NCI-H748 (cell line): ENCODE results near the gene EYS.
"Not testable (repeated sequence)": the region's sequence is repeated elsewhere in the genome, so short reads cannot be mapped to it uniquely, and the experiment has no call there.

Source experiments
- DNase-seq: peaks from one replicate; lab custom pipeline; 2025; ENCODE audit not compliant: unreplicated experiment; lab: John Stamatoyannopoulos, UW

The EYS gene

DNA sequence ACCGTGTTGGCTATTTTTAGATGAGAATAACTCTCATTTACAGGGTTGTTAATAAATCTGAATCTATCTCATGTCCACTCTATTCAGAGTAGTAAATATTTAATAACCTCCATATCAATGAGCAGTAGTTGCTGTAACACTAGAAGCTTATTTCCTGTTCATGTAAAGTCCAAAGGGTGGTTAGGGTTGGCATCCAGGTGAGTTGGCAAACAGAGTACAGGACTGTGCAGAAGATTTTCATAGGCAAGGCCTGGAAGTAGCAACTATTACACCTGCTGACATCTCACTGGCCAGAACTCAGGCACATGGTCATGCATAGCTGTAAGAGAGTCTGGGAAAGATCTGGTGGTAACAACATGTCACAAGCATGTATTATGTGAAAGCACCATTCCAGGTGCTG is 1923.9 kb downstream of the EYS start:
- peak; percentile 41 for DNase-seq

DNA sequence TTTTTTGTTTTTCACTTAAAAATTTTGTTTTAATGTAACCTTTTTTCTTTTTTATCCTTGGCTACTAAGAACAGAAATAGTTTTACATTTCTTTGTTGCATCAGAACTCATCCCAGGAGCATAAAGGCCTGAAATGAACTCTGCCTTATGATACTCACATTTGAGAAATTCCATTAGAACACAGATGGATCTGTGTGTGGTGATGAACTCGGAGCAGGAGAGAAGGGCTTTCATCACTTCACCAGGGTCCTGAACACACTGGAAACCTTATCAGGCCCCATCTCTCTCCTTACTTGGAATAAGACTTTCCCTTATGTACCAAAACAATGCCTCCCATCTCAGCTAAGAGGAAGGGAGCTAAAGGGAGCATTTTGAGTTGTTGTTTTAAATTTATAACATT is 1932.1 kb downstream of the EYS start:
- no peak for DNase-seq

DNA sequence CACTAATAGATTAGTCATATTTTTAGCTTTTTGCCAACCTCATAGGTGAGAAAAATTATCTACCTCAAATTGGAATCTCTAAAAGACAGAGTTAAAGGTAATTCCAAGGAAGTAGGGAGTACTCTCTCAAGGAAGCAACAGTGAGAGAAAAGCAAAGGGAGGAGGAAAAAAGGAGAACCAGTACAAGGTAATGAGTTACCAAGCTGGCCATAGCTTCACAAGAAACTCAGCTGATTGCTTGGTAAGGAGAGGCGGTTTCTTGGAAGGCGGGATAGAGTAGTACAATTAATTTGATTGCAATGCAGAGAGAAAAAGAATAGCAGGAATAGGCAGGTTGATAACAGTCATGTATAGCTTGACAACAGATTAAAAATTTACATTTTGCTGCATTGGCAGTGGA is 1933.8 kb downstream of the EYS start:
- DNase-seq = no peak

DNA sequence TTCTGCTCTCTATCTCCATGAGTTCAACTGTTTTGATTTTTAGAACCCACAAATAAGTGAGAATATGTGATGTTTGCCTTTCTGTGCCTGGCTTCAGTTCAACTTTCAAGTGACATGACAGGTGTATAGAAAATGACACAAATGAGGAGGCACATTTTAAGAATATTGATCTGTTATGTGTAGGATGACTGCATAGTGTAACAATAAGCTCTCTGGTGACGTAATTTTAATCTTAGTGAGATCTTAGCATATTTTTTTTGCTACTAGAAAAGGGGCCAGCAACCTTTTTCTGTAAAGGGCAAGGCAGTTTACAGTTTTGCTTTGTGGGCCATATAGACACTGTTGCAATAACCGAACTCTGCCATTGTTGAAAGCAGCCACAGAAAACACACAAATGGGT is 1941.2 kb downstream of the EYS start:
- DNase-seq = no peak

DNA sequence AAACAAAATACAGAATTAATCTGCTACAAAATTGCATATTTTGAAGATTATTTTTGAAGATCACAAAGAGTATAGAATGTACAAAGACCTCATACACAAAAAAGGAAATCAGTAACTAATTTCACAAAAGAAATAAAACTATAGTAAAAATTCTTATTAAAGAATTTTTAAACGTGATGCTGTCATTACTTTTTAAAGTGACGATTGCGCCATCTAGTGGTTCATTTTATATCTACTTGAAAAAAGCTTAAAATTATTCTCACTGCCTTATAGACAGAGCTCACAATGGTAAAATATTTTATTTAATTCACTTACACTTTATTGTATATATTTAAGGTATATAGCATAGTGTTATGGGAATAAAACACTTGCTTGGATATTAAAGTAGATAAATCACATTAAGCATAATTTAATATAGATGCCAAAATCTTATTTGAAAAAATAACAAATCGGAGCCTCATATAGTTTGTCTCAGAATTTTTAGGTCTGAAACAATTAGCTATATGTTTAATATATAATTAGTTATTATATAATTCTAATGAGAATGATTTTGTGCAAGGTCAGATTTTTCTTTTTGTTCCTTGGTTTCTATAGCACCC is 1942.6 kb downstream of the EYS start:
- peak; percentile 53 for DNase-seq

DNA sequence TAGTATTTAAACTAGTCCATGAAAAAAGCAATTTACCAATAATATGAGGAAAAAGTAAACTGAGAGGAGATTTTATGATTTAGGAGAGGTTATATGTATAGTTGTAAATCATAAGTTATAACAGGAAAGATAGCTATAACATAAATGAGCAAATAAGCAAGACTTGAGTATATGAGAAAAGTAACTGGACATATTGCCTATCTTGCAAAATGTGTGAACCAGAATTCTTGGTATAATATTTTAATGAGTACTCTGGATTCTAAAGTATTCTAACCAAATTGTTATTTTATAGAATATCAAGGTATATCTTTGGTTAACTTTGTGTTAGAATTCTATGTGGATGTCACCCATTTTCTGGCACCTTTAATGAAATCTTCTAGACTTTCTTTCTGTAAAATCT is 1946.8 kb downstream of the EYS start:
- no peak for DNase-seq

DNA sequence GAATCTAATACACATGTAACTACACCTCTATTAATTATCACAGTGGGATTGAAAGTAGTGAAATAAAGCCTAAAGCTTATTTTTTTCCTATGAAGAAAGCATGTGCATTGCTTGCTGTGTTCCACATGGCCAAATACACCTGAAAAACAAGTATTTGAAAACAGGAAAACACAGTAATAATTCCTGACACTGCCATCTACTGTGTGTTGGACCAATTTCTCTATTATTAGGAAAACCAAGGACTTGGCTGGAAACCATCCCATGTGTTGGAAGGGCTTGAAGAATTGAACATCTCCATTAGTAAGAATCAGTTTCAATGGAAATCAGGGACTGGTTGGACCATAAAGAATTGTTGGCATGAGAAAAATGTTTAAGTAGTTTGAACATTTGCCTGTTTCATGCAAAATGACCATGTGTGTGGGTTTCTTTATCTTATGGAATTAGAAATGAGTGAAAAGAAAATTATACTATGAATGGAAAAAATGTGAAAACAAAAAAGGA is 1947.4 kb downstream of the EYS start:
- DNase-seq = peak; percentile 21

DNA sequence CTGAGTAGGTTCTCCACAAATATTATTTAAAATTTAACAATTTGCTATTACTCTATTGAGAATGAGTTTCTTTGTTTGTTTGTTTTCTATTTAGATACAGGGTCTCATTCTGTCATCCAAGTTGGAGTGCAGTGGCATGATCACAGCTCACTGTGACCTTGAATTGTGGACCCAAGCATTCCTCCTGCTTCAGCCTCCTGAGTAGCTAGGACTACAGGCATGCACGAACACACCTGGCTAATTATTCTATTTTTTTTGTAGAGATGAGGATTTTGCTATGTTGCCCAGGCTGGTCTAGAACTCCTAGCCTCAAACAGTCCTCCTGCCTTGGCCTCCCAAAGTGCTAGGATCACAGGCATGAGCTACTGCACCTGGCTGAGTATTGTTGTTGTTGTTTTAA is 1949.2 kb downstream of the EYS start:
- no peak for DNase-seq

DNA sequence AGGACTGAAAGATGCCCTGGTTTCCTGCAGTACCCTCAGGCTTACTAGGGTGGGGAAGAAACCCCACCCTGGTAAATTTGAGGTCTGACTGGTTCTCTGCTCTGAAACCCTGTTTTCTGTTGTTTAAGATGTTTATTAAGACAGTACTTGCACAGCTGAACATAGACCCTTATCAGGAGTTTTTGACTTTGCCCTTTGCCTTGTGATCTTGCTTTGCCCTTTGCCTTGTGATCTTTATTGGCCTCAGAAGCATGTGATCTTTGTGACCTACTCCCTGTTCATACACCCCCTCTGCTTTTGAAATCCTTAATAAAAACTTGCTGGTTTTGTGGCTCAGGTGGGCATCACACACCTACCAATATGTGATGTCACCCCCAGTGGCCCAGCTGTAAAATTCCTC is 1949.8 kb downstream of the EYS start:
- not testable (repeated sequence) for DNase-seq

DNA sequence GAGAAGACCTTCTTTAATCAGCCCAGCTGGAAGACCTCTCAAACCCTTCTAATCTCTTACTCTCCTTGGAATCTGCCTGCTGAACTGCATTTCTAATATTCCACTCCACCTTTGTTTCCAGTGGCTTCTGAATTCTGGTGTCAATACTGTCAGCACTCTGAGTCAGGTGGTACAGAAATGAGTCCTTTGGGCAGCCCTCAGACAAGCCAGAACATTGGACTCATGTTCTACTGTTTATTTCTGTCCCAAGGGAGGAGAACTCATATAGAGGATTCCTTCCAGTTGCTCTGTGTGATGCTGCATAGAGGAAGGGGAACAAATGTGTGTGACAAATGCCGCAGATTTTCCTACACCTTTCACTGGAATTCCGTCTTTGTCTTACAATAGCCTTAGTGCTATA is 1956.6 kb downstream of the EYS start:
- DNase-seq = no peak

DNA sequence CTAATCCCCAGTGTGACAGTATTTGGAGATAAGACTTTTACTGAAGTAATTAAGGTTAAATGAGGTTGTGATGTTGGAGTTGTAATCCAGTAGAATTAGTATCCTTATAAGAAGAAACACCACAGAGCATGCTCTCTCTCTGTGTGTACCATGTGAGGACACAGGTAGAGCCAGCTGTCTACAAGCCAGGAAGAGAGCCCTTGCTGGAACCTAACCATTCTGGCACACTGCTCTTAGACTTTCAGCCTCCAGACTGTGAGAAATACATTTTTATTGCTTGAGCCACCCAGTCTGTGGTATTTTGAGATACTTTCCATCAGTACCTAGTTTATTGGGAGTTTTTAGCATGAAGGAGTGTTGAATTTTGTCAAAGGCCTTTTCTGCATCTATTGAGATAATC is 1961.2 kb downstream of the EYS start:
- no peak for DNase-seq

DNA sequence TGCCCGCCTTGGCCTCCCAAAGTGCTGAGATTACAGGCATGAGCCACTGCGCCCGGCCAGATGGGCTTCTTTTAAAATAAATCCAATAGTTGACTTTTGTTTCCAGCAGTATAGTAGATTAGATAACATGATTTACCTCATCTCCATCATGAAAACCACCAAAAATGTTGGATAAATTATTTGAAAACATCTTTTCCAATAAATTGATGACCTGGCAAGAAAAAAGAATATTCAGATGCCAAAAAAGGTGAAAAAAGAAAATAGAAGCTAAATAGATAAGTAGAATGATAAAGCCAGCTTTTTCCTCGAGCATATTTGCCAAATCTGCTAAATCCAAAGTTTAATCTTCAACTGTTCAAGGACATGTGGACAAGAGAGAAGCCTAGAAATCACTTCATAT is 1962.2 kb downstream of the EYS start:
- DNase-seq = no peak

DNA sequence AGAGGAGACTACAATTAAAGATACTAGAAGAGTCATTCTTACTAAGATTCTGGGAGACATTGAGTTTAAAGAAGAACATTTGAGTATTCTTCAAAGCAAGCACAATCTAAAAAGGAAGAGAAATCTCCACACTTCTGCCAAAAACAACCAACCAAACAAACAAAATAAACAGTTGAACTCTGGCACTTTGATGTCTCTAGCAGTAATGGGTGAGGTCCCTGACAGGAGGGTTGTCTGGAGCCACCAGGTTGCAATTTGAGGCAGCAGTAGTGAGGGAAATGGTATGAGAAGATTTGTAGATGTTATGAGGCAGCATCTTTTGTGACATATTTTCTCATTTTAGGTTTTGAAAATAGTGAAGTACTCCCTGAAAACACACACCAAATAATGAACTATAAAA is 1963.3 kb downstream of the EYS start:
- DNase-seq = no peak

DNA sequence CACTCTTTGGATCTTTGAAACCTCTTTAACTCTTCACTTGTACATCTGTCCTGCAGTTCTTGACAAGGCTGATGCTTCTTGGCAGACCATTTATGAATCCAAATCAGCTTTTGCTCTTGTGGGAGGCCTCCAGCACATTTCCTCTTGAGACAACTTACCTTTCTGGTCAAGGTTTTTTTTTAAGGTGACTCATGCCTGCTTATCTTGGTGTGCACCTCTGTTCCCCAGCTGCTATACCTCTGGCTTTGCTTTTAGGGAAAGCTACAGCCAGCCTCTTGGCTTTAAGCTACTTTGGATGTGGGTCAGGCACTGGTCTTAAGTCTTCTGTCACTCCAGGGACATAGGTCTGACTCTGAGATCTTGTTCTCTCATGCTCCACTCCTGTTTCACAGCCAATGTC is 1965.0 kb downstream of the EYS start:
- no peak for DNase-seq

DNA sequence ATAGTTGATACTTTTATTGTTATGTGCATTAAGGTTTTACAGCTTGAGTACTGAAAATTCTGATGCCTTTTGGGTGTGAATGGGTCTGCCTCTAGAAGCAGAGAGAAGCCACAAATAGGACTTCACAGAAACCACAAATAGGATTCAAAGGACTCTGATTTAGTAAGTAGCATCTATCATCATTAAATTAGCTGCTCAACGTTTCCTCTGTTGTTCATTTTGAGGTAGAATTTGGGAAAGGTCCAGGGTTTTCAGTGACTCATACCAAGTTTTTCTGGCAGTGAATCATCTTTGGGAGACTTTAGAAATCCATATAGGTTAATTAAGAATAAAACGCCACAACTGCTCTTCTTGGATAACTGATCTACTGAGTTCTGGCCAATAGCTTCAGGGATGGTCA is 1966.3 kb downstream of the EYS start:
- DNase-seq = no peak

DNA sequence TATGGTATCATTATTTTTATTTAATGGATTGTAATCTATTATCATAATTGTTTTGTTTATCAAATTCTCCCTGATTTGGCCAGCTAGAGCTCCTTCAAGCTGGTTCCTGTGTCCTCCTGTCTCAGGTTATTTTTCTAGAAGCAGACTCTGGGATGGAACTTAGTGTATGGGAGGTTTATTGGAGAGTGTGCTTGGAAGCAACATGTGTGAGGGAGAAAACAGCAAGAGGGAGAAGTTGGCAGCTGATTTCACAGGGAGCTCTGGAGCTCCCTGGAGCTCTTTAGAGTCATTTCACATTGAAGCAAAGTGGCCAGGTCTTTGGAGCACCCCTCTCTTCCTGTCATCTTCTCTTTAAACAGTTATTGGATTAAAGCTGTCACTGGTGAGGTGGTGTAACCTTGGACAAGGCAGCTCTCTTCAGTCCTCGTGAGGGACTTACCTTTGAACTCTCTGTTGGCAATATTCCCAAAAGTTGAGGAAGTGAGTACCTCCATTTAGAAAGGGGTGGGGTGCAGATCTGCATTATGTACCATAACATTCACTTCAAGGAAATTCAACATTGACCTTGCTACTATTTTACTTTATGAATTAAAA is 1967.8 kb downstream of the EYS start:
- no peak for DNase-seq

DNA sequence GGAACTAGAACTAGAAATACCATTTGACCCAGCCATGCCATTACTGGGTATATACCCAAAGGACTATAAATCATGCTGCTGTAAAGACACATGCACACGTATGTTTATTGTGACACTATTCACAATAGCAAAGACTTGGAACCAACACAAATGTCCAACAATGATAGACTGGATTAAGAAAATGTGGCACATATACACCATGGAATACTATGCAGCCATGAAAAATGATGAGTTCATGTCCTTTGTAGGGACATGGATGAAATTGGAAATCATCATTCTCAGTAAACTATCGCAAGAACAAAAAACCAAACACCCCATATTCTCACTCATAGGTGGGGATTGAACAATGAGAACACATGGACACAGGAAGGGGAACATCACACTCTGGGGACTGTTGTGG is 1968.8 kb downstream of the EYS start:
- DNase-seq = not testable (repeated sequence)

DNA sequence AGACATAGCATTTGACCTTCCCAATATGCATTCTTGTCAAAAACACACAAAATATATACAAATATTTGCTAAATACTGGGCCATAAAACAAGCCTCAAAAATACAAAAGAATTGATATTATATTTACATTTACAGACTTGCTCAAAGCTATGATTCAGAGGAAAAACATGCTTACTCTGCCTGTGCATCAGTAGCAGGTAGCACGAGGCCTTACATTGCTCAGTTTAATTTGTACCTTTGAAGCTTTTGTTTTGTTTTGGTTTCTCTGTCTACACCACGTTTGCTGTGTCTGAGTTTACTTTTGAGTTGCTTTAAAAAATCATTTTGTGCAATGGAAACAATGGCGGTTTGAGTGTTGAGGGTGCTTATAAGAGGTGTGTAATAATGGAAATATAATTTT is 1972.1 kb downstream of the EYS start:
- no peak for DNase-seq

DNA sequence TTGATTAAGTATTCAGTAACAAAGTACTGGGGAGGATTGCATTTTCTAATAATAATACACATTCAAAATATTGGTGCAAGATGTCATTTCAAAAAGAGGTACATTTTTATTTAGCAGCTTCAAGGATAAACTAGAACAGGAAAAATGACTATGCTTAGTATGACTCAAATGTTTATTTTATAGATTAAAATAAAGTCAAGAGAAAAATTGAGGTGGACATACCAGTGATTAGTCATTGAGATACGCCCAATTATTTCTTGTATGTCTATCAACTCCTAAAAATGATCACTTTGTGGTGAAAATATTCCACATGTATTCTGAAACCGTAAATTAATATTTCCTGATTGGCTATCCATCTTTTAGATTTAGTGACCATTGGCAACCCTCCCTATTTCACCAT is 1974.7 kb downstream of the EYS start:
- DNase-seq = no peak

DNA sequence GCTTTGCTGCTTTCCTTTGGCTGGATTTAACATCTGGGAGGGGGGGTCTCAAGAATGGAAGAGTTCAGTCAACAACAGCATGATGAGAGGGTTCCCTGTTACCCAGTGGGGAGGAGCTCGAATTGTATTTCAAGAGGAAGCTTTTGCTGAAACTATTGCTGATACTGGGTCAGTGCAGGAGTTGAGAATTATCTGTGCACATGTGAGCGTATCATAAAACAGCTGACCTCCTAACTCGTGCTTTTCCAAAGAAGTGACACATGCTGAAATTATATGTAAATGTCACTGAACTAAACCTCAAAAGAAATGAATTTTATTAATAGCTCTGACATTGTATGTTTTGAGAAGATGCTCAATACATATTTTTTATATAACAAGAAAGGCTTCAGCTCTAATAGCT is 1975.1 kb downstream of the EYS start:
- DNase-seq = no peak

DNA sequence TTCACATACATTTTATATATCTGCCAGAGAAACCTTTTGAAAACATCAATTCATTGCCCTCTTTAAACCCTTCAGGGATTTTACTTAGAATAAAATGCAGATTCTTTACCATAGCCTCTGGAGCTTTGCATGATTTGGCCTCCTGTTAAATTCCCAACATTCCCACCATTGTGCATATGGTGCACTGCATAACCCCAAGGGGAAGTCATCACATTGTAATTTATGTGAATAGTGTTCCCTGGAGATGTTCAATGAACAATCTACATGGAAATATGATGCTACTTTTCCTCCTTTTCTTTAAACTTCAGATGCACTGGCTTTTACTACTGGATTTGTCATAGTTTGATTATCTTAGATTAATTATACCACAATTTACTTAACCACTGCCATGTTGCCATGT is 1976.7 kb downstream of the EYS start:
- no peak for DNase-seq

DNA sequence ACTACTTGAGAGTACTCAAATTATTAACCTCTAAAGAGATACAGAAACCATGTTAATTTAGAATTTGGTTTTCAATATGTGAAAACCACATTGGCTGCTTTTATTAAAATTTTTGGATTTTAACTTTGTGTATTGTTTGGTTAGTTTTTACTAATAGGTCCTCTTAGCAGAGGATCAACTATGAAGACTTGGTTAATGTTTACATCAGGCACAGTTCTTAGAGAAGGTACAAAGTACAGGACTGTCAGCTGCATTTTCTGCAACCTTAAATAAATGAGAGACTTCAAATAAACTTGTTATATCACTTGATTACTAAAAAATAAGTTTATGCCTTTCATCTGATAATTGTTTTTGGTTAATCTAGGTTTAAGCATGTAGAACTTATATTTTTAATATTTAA is 1982.3 kb downstream of the EYS start:
- no peak for DNase-seq

DNA sequence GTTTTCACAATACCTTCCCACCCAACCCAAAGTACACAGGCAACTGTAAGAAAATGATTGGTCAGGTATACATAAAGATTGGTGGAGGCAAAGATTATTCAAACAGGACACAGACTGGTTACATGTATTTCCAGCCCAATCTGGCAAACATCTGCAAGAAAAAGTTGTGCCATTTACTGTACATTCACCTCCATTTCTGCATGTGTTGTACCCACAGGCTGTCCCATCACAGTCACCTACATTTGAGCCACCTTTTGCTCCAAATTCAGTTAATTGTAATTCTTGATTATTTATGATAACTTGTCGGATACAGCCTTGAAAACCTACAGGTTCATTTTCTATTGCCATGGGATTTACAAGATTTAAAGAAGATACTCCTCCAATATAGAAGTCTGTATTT is 1985.8 kb downstream of the EYS start:
- no peak for DNase-seq
